Measurements from ENCODE around the gene MYL3.

Gene MYL3

DNA sequence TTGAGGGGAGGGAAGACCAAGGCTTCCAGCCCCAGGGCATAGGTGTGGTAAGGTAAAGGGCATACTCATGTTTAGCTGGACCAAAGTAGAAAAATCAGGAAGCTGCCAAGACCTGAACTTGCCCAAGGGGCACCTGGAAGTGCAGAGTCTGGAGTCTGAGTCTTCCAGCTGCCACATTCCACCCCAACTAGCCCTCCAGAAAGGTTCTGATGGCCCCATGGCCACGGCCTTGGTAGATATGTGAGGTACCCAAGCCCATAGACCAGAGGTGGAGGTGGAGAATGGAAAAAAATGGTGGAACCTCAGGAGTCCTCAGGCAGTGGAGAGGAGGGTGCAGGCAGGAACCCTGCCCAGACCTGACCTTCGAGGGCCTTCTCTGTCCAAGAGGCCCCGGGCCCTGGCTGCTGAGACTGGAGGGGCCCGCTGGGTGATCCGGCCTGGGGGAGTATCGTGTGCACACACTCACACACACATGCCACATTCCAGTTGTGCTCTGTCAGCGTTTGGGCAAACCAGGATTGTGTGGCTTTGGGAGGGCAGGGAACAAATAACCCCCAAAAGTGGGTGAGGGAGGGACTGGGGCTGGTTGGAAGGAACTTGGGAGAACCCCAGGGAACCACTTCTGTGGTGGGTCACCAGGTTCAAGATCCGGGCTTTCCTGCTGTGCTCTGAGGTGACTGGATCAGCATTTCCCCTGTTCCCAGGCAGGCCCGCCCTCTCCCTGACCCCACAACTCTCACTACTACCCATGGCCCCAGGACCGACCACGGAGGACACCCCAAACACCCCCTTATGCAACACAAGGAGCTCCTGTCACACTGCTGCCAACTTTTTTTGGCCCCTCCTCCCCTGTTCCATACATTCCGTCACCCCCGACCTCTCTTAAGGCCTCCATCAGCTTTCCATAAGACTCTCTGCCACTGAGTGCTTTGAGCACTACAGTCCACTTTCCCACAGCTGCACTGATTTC, 11.6 kb downstream of the MYL3 start:
- in situ Hi-C loops (cut with HindIII; ENCODE audit: low sequenced_read_pairs) = no loop called here

DNA sequence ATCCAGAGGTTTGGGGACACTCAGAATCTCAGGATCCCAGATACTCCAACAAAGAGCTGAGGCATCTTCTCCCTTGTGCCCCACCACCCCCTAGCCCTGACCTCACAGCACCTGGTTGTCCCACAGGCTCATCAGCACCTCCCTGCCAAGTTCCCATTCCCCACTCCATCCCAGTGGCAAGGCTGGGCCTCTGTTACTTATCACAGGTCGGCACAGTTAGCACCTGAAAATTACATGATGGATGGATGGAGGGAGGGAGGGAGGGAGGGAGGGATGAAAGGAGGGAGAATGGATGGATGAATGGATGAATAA, 12.8 kb downstream of the MYL3 start:
- in situ Hi-C loops (cut with HindIII; ENCODE audit: low sequenced_read_pairs) = no loop called here

DNA sequence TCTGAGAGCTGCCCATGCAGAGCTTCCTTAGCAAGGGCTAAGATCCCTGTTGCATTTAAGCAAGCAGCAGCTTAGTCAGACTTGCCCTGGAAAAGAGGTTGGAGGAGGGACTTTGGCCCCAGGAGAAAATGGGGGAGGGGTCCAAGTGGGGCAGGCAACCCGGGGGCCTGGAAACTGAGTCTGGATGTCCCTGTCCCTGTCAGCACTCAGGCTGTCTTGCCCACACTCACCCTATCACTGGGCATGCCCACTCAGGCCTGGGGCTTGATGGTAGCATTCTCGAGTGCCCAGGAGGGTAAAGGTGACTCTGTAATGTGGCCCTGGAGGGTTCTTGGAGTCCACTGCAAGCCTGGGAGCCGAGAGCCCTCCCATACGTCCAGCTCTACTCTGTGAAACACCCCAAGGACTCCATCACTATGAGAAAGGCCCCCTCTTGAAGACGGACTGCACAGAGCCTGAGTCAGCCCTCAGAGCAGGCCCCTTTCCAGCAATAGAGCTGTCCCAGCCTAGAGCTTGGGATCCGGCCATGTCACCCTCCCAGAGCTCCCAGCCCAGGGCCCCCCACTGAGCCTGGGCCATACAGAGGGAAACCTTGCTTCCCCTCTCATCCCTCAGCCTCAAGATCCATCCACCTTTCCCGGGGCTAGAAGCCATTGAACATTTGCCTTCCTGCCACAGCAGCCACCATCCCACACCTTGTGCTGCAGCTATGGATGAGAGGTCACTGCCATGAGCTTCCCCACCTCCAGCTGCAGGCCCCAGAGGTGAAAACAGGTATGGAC, 13.4 kb downstream of the MYL3 start:
- in situ Hi-C loops (cut with HindIII; ENCODE audit: low sequenced_read_pairs) = no loop called here

DNA sequence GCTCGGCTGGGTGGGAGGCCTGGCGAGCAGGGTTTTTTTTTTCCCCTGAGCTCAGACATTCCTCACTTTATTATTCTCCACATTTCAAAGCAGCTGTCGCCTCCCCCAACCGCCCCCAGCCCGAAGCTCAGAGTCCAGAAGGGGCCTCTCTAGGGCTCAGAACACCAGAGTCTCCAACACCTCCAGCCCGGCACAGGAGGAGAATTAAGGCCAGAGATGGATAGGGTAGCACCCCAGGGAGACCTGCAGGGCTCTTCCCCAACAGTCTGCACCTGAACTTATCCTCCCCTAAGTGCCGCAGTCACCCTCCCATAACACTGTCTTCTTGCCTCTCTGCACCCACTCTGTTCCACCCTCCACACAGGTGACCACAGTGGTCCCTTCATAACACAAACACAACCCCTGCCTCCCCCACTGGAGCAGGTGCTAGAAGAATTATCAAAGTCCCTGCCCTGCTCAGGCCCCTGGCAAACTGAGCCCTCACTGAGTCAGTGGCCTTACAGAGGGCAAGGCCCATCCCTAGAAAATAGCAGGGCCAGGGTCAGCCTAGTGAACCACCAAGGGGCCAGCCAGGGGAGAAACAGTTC, 14.1 kb downstream of the MYL3 start:
- in situ Hi-C loops (cut with HindIII; ENCODE audit: low sequenced_read_pairs) = no loop called here

DNA sequence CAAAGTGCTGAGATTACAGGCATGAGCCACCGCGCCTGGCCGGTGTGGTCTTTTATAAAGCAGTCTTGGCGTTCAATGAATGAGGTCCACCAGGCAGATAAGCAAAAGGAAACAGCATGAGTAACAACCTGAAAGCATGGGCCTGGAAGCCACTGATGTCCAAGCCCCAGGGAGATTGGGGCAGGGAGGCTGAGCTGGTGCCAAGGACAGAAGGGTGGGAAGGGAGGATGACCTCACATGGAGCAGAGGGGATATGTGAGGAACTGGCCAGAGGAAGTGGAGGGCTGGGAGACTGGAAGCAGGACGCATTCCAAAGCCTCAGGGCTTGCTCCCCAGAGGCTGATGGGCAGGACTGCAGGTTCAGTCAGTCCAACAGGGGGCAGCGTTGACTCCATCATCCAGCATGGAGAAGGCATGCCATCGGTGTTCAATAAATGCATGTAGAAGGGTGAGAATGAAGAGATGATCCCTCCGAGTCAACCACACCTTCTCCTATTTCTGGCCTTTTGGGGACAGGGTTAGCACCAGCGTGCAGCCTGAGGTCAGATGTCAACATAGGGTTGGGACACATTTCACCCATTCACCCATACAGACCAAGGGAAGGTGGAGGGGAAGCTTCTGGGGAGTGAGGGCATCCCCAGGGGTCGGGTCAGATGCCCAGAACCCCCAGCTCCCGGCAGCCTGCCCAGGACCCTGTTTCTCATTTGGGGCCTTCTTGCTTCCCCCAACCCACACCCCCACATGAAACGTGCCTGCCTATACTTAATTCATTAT, 14.8 kb downstream of the MYL3 start:
- in situ Hi-C loops (cut with HindIII; ENCODE audit: low sequenced_read_pairs) = no loop called here

DNA sequence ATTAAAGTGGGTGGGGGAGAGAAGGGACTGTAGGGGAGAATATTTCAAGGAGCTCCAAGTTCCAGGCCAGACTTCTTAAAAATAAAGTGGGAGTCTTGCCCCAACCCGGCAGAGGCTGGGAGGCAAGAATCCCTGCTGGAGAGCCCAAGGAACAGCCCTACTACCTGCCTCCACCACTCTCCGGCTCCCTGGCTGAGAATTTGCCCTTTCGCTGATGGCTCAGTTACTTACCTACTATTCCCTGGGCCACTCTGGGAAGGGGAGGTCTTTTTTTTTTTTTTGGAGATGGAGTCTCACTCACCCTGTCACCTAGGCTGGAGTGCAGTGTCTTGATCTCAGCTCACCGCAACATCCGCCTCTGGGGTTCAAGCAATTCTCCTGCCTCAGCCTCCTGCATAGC, 15.5 kb downstream of the MYL3 start:
- in situ Hi-C loops (cut with HindIII; ENCODE audit: low sequenced_read_pairs) = no loop called here

DNA sequence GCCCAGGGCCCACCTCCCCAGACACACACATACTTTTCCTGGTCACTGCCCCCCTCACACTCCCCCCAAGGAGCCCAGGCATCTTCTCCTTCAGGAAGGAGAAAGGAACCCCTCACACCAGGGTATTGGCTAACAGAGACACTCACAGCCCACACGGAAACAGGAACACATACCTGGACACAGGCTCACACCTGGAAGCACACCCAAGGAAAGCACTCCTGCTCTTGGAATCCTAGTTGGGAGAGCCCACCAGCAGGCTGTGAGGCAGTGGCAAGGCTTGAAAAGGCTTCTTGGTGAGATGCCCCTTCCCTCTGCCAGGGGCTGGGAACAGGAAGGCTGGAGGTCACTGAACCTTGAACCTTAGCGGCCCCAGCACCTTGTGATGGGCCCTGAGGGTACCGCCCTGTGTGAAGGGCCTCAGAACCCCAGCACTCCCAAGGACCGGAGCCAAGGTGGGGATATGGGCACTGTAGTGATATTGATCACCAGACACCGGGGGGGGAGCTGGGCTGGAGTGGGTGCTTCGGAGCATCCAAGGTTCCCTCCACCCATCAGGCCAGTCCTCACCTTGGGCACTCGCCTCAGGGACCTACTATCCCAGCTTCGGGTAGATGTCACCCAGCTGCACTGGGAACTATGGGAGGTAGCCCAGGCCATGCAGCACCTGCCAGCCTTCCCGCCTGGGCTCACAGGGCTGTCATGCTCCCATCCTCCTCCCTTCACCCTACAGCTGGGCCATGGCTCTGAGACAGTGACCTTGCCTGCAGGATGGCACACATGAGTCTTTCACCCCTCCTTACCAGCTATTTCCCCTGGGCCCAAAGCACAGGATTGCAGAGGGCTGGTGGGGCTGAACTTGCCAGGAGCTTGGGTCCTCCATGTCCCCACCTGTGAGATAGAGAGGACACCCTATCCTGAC, 16.4 kb downstream of the MYL3 start:
- in situ Hi-C loops (cut with HindIII; ENCODE audit: low sequenced_read_pairs) = no loop called here

DNA sequence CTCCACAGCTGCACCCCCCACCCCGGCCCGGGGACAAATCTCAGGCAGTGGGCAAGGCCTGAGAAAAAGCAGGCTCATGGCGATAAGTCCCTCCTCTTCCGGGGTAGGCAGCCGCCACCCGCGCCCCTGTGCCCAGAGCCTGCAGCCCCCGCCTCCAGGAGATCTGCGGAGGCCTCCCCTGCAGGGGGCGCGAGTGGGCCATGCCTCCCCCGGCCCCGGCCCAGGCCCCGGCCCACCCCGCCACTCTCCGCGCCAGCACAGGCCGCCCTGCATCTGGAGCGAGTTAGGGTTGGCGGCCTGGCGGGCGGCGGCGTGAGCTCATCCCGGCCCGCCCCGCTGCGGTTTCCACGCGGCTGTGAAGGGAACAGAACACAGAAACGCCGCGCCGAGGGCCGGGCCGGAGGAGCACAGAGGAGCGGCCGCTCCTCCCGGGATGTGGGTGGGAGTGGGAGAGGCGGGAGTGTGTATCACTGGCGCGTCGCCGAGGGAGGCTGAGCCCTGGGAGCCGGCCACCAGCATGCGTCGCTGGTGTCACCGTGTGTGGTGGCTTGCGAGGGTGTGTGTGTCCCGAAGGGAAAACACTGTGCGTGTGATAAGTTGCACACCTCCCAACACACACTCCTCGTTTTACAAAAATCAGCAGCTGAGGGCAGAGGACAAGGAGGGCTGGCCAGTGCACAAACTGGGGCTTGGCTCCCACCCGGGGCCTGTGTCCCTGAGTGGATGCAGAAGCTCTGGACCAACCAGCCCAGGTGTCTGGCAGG, 17.2 kb downstream of the MYL3 start:
- in situ Hi-C loops (cut with HindIII; ENCODE audit: low sequenced_read_pairs) = no loop called here

DNA sequence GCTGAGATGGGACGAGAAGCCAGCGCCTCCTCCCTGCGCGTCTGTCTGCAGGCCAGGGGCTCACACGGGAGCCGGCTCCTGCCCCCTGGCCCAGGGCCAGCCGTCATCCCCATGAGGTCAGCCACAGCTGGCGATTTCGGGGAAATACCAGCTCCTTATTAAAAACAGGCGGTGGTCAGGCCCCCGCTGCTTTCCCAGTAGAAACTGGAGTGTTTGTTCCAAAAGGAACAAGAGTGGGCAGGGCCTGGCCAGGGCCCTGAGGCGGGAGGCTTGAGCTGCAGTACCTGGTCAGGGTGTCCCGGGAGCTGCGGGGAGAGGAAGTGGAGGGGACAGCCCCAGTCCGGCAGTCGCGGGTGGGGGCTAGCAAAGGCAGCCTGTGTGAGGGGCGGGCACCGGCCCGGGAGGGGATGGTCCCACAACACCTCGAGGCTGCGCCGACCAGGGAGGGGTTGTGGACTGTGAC, 17.8 kb downstream of the MYL3 start:
- in situ Hi-C loops (cut with HindIII; ENCODE audit: low sequenced_read_pairs) = no loop called here

DNA sequence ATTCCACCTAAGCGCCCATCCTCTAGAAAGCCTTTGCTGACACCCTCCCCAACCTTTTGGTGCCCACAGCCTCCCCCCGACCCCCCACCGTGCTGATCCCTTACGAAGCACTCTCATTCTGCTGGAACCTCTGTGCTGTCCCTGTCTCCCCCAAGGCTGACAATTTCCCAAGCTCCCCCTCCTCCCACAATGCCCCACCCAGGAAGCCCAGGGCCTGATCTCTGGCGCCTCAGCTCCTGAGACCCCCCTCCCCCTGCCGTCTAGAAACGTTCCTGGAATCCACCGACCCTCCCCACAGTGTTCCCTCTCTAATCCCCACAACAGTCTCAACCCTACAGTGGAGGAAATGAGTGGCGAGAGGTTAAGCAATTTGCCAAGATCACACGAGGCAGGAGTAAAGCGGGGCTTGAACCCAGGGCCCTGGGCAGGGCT, 18.3 kb downstream of the MYL3 start:
- in situ Hi-C loops (cut with HindIII; ENCODE audit: low sequenced_read_pairs) = no loop called here

DNA sequence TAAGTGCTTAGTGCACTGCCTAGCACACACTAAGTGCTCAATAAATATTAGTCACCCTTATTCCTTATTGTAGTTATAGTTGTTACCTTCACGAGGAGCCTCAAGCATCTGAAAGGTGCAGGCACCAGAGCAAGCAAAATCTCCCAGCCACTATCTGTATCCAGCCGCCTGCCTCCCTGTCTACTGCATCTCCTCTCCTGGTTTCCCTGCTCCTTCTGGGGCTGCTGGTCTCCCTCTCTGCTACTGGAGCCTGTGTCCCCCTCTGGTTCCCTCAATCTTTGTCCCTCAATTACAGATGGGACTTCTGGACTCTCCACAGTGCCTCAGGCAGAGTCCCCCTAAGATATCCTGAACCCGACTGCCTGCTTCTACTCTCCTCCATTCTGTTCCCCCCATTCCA, 18.8 kb downstream of the MYL3 start:
- in situ Hi-C loops (cut with HindIII; ENCODE audit: low sequenced_read_pairs) = no loop called here

DNA sequence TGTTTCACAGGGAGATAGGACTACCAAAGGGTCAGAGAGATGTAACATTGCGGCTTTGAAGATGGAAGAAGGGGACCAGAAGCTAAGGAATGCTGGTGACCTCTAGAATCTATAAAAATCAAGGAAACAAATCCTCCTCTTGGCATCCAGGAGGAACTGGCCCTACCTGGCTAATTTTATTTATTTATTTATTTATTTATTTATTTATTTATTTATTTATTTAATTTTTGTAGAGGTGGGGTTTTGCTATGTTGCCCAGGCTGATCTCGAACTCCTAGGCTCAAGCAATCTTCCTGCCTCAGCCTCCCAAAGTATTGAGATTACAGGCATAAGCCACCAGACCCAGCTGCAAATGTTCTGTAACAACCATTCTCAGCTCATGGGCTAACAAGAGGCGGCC, 19.7 kb downstream of the MYL3 start:
- in situ Hi-C loops (cut with HindIII; ENCODE audit: low sequenced_read_pairs) = no loop called here

DNA sequence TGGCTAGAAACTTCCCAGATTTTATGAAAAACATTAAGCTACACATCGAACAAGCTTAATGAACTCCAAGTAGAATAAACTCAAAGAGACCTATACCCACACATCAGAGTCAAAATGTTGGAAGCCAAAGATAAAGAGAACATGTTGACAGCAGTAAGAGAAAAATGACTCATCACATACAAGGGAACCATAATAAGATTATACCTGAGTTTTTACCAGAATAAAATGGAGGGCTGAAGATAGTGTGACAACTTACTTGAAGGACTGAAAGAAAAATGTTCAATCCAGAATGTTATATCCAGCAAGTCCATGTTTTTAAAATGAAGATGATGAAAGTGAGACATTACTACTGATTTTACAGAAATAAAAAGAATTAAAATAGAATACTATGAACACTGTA, 22.8 kb downstream of the MYL3 start:
- in situ Hi-C loops (cut with HindIII; ENCODE audit: low sequenced_read_pairs) = no loop called here

DNA sequence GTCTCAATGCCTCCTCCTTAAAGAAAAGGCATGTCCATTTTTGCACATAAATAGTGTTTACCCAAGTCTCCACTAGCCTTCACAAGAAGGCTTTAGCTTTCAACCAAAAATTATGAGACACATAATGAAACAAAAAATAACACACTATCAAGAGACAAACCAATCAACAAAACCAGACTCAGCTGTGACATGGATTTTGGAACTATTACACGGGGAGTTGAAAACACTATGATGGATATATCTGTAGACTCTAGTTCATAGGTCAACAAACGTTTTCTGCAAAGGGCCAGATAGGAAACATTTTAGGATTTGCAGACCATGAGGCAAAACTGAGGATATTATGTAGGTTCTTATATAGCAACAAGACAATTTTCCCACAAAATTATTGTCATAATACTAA, 24.9 kb downstream of the MYL3 start:
- in situ Hi-C loops (cut with HindIII; ENCODE audit: low sequenced_read_pairs) = no loop called here

DNA sequence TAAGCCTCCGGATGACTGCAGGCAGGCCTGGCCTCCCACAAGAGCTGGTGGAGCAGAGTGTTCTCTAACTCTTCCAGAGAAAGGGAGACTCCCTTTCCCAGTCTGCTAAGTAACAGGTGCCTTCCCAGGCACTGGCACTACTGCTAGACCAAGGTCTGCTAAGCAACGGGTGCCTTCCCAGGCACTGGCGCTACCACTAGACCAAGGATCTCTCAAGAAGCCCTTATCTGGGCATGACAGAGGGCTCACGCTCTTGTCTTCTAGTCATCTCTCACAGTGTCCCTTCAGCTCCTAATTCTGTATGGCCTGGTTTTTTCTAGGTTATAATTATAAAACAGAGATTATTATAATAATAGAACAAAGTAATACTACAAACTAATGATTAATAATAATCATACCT, 27.8 kb downstream of the MYL3 start:
- in situ Hi-C loops (cut with HindIII; ENCODE audit: low sequenced_read_pairs) = no loop called here

DNA sequence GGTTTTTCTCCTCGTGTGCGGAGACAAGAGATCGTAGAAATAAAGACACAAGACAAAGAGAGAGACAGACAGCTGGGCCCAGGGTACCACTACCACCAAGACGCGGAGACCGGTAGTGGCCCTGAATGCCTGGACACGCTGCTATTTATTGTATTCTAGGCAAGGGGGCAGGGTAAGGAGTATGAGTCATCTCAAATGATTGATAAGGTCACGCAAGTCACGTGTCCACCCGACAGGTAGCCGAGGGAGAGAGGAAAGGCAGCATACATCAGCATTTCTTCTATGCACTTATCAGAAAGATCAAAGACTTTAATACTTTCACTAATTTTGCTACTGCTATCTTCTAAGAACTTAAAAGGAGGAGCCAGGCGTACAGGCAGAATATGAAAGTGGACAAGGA, 28.2 kb downstream of the MYL3 start:
- in situ Hi-C loops (cut with HindIII; ENCODE audit: low sequenced_read_pairs) = no loop called here

DNA sequence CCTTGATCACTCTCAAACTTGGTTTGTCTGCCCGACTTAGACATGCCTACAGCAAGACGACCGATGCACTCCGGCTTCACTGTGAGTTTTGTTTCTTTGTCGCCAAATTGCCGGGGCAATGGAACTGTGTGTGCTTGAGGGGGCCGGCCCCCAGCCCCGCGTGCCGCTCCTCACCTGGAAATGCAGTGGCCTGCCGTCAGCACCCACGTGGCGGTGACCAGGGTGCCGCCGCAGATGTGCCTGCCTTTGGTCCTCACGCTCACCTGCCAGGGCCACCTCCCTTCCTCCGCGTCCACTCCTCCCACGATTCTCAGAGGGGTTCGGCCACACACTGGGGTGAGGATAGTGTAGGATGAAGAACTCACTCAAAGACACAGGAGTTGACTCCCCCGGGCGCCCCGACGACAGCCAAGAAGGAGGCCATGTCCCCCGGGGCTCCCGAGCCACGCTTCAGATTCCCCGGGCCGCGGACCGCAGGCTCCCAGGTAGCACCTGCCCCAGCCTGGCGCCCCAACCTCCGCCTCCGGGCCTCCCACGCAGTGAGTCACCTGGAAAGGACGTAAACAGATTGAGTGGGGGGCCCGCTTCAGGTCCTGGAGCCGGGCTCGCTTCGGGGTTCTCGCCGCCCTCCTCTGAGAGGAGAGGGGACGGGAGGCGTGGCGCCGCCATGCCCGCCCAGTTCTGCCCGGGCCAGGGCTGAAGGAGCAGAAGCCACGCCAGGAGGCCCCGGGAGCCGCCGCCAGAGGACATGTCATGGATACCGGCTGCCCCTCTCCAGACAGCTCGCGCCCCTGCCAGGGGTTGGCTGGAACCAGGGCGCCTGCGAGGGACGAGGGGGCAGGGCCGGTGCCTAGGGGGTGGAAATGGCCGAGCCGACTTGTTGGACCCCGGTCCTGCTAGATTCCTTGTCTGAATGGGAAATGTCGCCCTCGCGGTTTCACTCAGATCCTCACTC, 29.6 kb downstream of the MYL3 start:
- in situ Hi-C loops (cut with HindIII; ENCODE audit: low sequenced_read_pairs) = no loop called here

DNA sequence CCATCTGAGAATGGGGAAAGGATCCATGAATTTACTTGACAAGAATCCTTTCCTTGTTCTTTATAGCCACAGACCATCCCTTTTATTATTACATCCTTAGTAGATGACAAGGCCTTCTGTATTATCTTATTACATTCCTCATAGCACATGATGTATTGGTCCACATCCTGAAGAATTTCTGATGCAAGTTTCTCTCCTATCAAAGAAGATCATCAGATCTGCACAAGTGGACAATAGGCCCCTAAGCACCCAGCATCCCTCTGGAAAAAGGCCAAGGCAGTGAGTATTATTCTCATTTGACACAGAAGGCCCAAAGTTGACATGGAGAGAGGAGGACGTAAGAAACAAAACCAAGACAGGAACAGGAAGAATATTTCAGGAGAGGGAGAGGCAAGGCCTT, 31.4 kb downstream of the MYL3 start:
- in situ Hi-C loops (cut with HindIII; ENCODE audit: low sequenced_read_pairs) = no loop called here
